Keratinocyte (primary cell): ENCODE measurements around the gene ARHGAP24. TPM values are rescaled to one million over a fixed set of nuclear protein-coding genes. Genes with fewer than 3 reads are reported as not detected.

ENCODE experiments used
- DNase-seq: peaks from one replicate; pipeline ENCODE4 v3.0.0-alpha.2; 2011; ENCODE audit warnings: low read depth, missing footprints, low spot score
- FAIRE-seq: peaks from 2 replicates; lab custom pipeline; 2011; peaks lifted over from hg19 to GRCh38; lab: Jason Lieb, UNC
- H2AFZ ChIP-seq: 2 replicates; pipeline ENCODE4 v1.6.0; 2012; ENCODE audit warnings: low read length, control low read depth, inconsistent platforms; ENCODE audit not compliant: control insufficient read depth
- H3K27ac ChIP-seq: 2 replicates; pipeline ENCODE4 v1.5.1; 2011; ENCODE audit warnings: low read length; ENCODE audit not compliant: control insufficient read depth, insufficient read depth
- H3K27me3 ChIP-seq: 3 replicates; pipeline ENCODE4 v1.6.0; 2011; ENCODE audit warnings: low read length; ENCODE audit not compliant: control insufficient read depth, insufficient read depth; ENCODE audit errors: extremely low read depth
- H3K36me3 ChIP-seq, 2 experiments: 2 replicates in 1 of 2; 3 replicates in 1 of 2; pipeline ENCODE4 v1.5.1; 2011; ENCODE audit warnings: low read length in 2 of 2, mild to moderate bottlenecking in 1 of 2; ENCODE audit not compliant: control insufficient read depth in 2 of 2, insufficient read depth in 2 of 2; ENCODE audit errors: extremely low read depth in 1 of 2
- H3K4me1 ChIP-seq: 3 replicates; pipeline ENCODE4 v1.5.1; 2011; ENCODE audit warnings: low read length; ENCODE audit not compliant: control insufficient read depth, insufficient read depth; ENCODE audit errors: extremely low read depth
- H3K4me2 ChIP-seq: 3 replicates; pipeline ENCODE4 v1.6.0; 2011; ENCODE audit warnings: low read depth, low read length; ENCODE audit not compliant: control insufficient read depth, insufficient read depth; ENCODE audit errors: extremely low read depth
- H3K4me3 ChIP-seq, 3 experiments: fragments of 200-600 bp in 1 of 3; sonication (generic) in 1 of 3; 2 replicates in 2 of 3; 3 replicates in 1 of 3; pipeline ENCODE4 v1.5.1; 2011 to 2016; ENCODE audit warnings: low read length in 3 of 3, mild to moderate bottlenecking in 3 of 3, control low read depth in 2 of 3, inconsistent platforms in 1 of 3, low read depth in 1 of 3, mixed read lengths in 1 of 3, mixed run types in 1 of 3, moderate library complexity in 1 of 3; ENCODE audit not compliant: control insufficient read depth in 2 of 3, insufficient read depth in 2 of 3; ENCODE audit errors: extremely low read depth in 1 of 3
- H3K79me2 ChIP-seq: 2 replicates; pipeline ENCODE4 v1.6.0; 2012; ENCODE audit warnings: low read length; ENCODE audit not compliant: control insufficient read depth, insufficient read depth
- H3K9ac ChIP-seq: 3 replicates; pipeline ENCODE4 v1.6.0; 2011; ENCODE audit warnings: low read length; ENCODE audit not compliant: control insufficient read depth, insufficient read depth; ENCODE audit errors: extremely low read depth
- H3K9me1 ChIP-seq: 3 replicates; pipeline ENCODE4 v1.6.0; 2011; ENCODE audit warnings: low read length; ENCODE audit not compliant: control insufficient read depth, insufficient read depth; ENCODE audit errors: extremely low read depth
- H3K9me3 ChIP-seq: 2 replicates; pipeline ENCODE4 v1.5.1; 2012; ENCODE audit warnings: low read depth, low read length; ENCODE audit not compliant: control insufficient read depth
- H4K20me1 ChIP-seq: 3 replicates; pipeline ENCODE4 v1.6.0; 2011; ENCODE audit warnings: low read length; ENCODE audit not compliant: control insufficient read depth, insufficient read depth; ENCODE audit errors: extremely low read depth
- EZH2 ChIP-seq: IDR thresholded peaks from one replicate; pipeline ENCODE4 v1.6.1; 2012; ENCODE audit warnings: inconsistent platforms, mild to moderate bottlenecking, low read length, moderate library complexity
- dilution Hi-C: fragments of 300-500 bp; cut with MboI; formaldehyde crosslinking; loops from one replicate; pipeline ENCODE4 v1.7.0; 2020; ENCODE audit warnings: low sequenced_read_pairs; ENCODE audit not compliant: extremely low pct_ligation_motif_present
- polyA plus RNA-seq, 5 experiments: library from polyadenylated mRNA; depleted of rRNA in 3 of 5; stranded (reverse) in 3 of 5; stranded (forward) in 1 of 5; unstranded in 1 of 5; fragments of >200 nt; gene quantifications; 1 replicate in 1 of 5; 2 replicates in 3 of 5; 3 replicates in 1 of 5; pipeline versions ENCODE4 v1.2.1 to v1.2.3, GENCODE V29; 2011 to 2012; ENCODE audit warnings: missing spikeins in 2 of 5, low read depth in 1 of 5, low replicate concordance in 1 of 5
- TF ChIP-seq, protein P1 (sequence below), 3 experiments: IDR thresholded peaks in 1 of 3; conservative IDR thresholded peaks in 1 of 3; optimal IDR thresholded peaks in 1 of 3; 2 replicates in 2 of 3; 3 replicates in 1 of 3; pipeline versions ENCODE3 to v1.5.1; 2011; ENCODE audit warnings: low read length in 3 of 3, mild to moderate bottlenecking in 3 of 3, moderate library complexity in 2 of 3, control low read depth in 1 of 3, inconsistent platforms in 1 of 3; ENCODE audit not compliant: insufficient read depth in 2 of 3; ENCODE audit errors: extremely low read depth in 1 of 3

Gene ARHGAP24
- polyA plus RNA-seq, 1 donor (not counting 4 experiments of a cell fraction or from before 2014, with no cell fraction given): 0.87 TPM

DNA sequence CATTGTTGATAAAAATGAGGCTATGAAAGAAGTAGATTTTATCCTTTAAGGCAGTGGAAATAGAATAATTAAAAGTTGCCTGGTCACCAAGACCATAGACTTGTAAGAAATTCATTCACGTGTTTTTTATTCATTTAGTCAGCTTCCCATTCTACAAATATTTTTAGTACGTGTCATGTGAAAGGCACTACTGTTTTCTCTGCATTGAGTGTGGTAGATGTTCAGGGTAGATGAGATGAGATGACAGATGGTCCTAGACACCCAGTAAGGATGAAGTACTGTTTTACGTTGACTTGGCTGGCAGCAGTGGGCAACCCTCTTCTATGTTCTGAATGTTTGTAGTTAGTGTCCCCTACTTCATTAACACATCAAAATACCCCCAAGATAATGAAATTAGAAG, 228.1 kb downstream of the ARHGAP24 start:
- DNase-seq (no peak), FAIRE-seq (no peak)
- H4K20me1 ChIP-seq: no peaks in the 10 kb centered on the region
- H3K36me3 ChIP-seq: no peaks in the 10 kb centered on the region
- H3K27ac ChIP-seq: no peak overlapping the region
- H3K9ac ChIP-seq: no peak overlapping the region
- H3K27me3 ChIP-seq: no peaks in the 10 kb centered on the region
- dilution Hi-C loops: no loop called here
- no peaks in the 10 kb centered on the region for H3K9me1 ChIP-seq
- H3K79me2 ChIP-seq: no peaks in the 10 kb centered on the region
- H3K4me2 ChIP-seq: no peak overlapping the region
- H3K4me3 ChIP-seq: no peak overlapping the region
- no peaks in the 10 kb centered on the region for H3K9me3 ChIP-seq
- TF ChIP-seq, protein P1, sequence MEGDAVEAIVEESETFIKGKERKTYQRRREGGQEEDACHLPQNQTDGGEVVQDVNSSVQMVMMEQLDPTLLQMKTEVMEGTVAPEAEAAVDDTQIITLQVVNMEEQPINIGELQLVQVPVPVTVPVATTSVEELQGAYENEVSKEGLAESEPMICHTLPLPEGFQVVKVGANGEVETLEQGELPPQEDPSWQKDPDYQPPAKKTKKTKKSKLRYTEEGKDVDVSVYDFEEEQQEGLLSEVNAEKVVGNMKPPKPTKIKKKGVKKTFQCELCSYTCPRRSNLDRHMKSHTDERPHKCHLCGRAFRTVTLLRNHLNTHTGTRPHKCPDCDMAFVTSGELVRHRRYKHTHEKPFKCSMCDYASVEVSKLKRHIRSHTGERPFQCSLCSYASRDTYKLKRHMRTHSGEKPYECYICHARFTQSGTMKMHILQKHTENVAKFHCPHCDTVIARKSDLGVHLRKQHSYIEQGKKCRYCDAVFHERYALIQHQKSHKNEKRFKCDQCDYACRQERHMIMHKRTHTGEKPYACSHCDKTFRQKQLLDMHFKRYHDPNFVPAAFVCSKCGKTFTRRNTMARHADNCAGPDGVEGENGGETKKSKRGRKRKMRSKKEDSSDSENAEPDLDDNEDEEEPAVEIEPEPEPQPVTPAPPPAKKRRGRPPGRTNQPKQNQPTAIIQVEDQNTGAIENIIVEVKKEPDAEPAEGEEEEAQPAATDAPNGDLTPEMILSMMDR (optimal IDR thresholded peaks at IDR 0.05 in 1 of 3, IDR thresholded peaks at IDR 0.05 in 1 of 3, conservative IDR thresholded peaks at IDR 0.05 in 1 of 3; ENCODE audit: extremely low read depth in 1 of 3, insufficient read depth in 2 of 3, low read length in 3 of 3): no peak
- no peak for TF ChIP-seq EZH2
- H2AFZ ChIP-seq: no peak overlapping the region
- no peaks in the 10 kb centered on the region for H3K4me1 ChIP-seq

DNA sequence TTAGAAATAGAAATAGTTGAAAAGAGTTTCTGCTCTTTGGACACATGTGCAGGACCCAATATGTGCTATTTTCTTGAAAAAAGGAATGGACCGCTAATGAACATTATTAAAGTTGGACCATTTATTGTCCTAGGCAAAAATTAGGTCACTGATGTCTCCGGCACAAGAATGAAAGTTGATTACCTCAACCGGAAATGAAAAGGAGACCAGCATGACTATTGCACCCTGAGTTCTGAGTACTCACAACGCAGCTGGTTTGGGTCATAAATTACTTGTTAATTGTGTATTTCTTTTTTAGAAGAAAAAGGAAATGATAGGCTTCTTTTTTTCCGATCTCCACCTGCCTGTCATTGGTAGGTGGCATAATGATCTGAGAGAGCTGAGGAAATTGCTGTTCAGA, 232.7 kb downstream of the ARHGAP24 start:
- no peak for TF ChIP-seq EZH2
- TF ChIP-seq, protein P1 (optimal IDR thresholded peaks at IDR 0.05 in 1 of 3, IDR thresholded peaks at IDR 0.05 in 1 of 3, conservative IDR thresholded peaks at IDR 0.05 in 1 of 3; ENCODE audit: extremely low read depth in 1 of 3, insufficient read depth in 2 of 3, low read length in 3 of 3): no peak
- dilution Hi-C loops: no loop called here
- FAIRE-seq (no peak), DNase-seq (no peak)
- Histone ChIP-seq H3K9ac (no peak overlapping the region), H3K27me3 (no peaks in the 10 kb centered on the region), H3K4me1 (no peaks in the 10 kb centered on the region), H3K79me2 (no peaks in the 10 kb centered on the region), H3K36me3 (no peaks in the 10 kb centered on the region), H2AFZ (no peak overlapping the region), H3K9me3 (no peaks in the 10 kb centered on the region), H4K20me1 (no peaks in the 10 kb centered on the region), H3K27ac (no peak overlapping the region), H3K4me3 (no peak overlapping the region), H3K9me1 (no peaks in the 10 kb centered on the region), H3K4me2 (no peak overlapping the region)
